Peyer's patch (tissue), 4 donors: ENCODE data around the gene FABP7.

Experiments
- CTCF ChIP-seq, 6 experiments: fragments of 450-650 bp in 4 of 6; fragments of 200-600 bp in 2 of 6; sonication (generic) in 1 of 6; IDR thresholded peaks; one replicate each; pipeline ENCODE4 v1.5.1; 2017 to 2019; ENCODE audit warnings: antibody characterized with exemption in 6 of 6, mild to moderate bottlenecking in 3 of 6, moderate library complexity in 1 of 6
- POLR2A ChIP-seq, 2 donors: fragments of 450-650 bp; IDR thresholded peaks; one replicate each; pipeline ENCODE4 v1.5.1; 2017; ENCODE audit warnings: antibody characterized with exemption in 2 of 2, mild to moderate bottlenecking in 2 of 2, moderate library complexity in 2 of 2

GRCh38 chr6:122749451-122750050 lies 30.0 kb upstream of the FABP7 start:
- TF ChIP-seq CTCF (IDR thresholded peaks at IDR 0.05) (peak in 1 of 6 experiments; percentile 4), POLR2A (IDR thresholded peaks at IDR 0.05) (no peak)
